Heart left ventricle (tissue), 16 donors: ENCODE results near the gene ILF2. TPM values are rescaled to one million over a fixed set of nuclear protein-coding genes. Genes with fewer than 3 reads are reported as not detected.

ENCODE experiments used
- ATAC-seq, 4 donors: fragments of 200-7000 bp; cut with Tn5 transposase; one replicate each; pipeline ENCODE4 v1.9.1; 2020 to 2022; ENCODE audit warnings: moderate library complexity in 4 of 4, mild to moderate bottlenecking in 3 of 4, moderate number of reproducible peaks in 1 of 4
- DNase-seq, 5 donors: peaks; one replicate each; pipeline ENCODE4 v3.0.0-alpha.2; 2020
- H3K27ac ChIP-seq, 12 donors: fragments of 200-600 bp; sonication (generic) in 4 of 12; one replicate each; pipeline versions ENCODE4 v1.5.0 to v1.8.0; 2016 to 2022; ENCODE audit warnings: mild to moderate bottlenecking in 2 of 12
- H3K27me3 ChIP-seq, 9 donors: fragments of 200-600 bp; sonication (generic) in 2 of 9; one replicate each; pipeline versions ENCODE4 v1.5.1 to v1.8.0; 2016 to 2022; ENCODE audit warnings: mild to moderate bottlenecking in 3 of 9
- H3K36me3 ChIP-seq, 9 donors: fragments of 200-600 bp; sonication (generic) in 2 of 9; one replicate each; pipeline versions ENCODE4 v1.5.0 to v1.8.0; 2018 to 2022; ENCODE audit warnings: mild to moderate bottlenecking in 2 of 9
- H3K4me1 ChIP-seq, 12 donors: fragments of 200-600 bp; sonication (generic) in 4 of 12; one replicate each; pipeline versions ENCODE4 v1.5.0 to v1.8.0; 2016 to 2022; ENCODE audit warnings: mild to moderate bottlenecking in 3 of 12
- H3K4me3 ChIP-seq, 12 donors: fragments of 200-600 bp; sonication (generic) in 4 of 12; one replicate each; pipeline versions ENCODE4 v1.5.0 to v1.8.0; 2017 to 2022; ENCODE audit warnings: mild to moderate bottlenecking in 9 of 12, moderate library complexity in 4 of 12
- H3K9me3 ChIP-seq, 12 donors: fragments of 200-600 bp; sonication (generic) in 4 of 12; one replicate each; pipeline versions ENCODE4 v1.5.0 to v1.8.0; 2016 to 2022; ENCODE audit warnings: mild to moderate bottlenecking in 1 of 12
- CTCF ChIP-seq, 12 donors: fragments of 200-600 bp; sonication (generic) in 4 of 12; IDR thresholded peaks; one replicate each; pipeline versions ENCODE4 v1.5.0 to v1.8.0; 2018 to 2022; ENCODE audit warnings: antibody characterized with exemption in 12 of 12, mild to moderate bottlenecking in 5 of 12
- POLR2A ChIP-seq, 2 donors: fragments of 450-650 bp; IDR thresholded peaks; one replicate each; pipeline ENCODE4 v1.6.1; 2017; ENCODE audit warnings: antibody characterized with exemption in 2 of 2, mild to moderate bottlenecking in 2 of 2, moderate library complexity in 2 of 2
- WGBS, 4 donors: extraction: QIAGEN DNeasy Blood & Tissue Kit in 2 of 4; methylation state at CpG; one replicate each; pipeline versions ENCODE4 v1.1.5 to v1.1.7; 2013 to 2018; 5-methylcytosine and 5-hydroxymethylcytosine counted together
- intact Hi-C, 10 donors: fragments of 100-400 bp; cut with DNase I; formaldehyde crosslinking; loops; one replicate each; pipeline versions ENCODE4 v1.11.1 to v1.14.2; 2022
- microRNA-seq, 4 donors: library from miRNA; unstranded; fragments of <30 nt; microRNA quantifications; one replicate each; pipeline versions ENCODE4 to v1.2.0, GENCODE V29; 2017 to 2020
- polyA plus RNA-seq, 2 donors: library from polyadenylated mRNA; stranded (reverse); fragments of 200-250 nt; gene quantifications; one replicate each; pipeline ENCODE4 v1.2.3, GENCODE V29; 2013
- total RNA-seq, 9 donors: library from RNA; depleted of rRNA in 2 of 9; stranded (reverse); fragments of >200 nt in 2 of 9; fragmentation: NEBNext Ultra II Directional in 3 of 9; extraction: Animal tissue kit (Norgen Biotek cat#: 25700) in 3 of 9; gene quantifications; one replicate each; pipeline versions ENCODE4 v1.1.0 to v1.2.4, GENCODE V29; 2016 to 2023
- donor health status: ischemic (EF 13 %, LVEDD 7.1; RV severe dilation, severe dysfunction).
- donor health status: healthy with polysubstance abuse.
- donor health status: DM: no; HTN: yes; CAD: no.
- donor health status: DM: no; HTN: no; CAD: no.
- donor health status: ischemic (EF 25% LVEDD 6.9; RV normal size, moderate dysfunction).
- donor health status: ischemic (EF 25% LVEDD 5.7; RV mildly dilated, moderate dysfunction).
- donor health status: healthy.
- donor health status: DM: yes; HTN: yes; CAD: no.
- donor health status: ischemic (EF 35%, LVEDD 5.7; RV mildly dilated, moderate dysfunction).
- donor health status: nonischemic (EF 11% LVEDD 7.7; RV severe dilation, severe dysfunction).
- donor health status: DM: yes; HTN: yes; CAD: no.
- donor health status: PGD.
- donor health status: ischemic (EF 29% LVEDD 5.4; RV normal size, mild dysfunction).
- donor health status: nonischemic (EF 23%, LVEDD 6.1; RV moderate dilation, normal function).

The ILF2 gene
- total and polyA plus RNA-seq, 11 donors, result 22.1 to 163 (median 74.2) TPM

- Histone ChIP-seq H3K27me3 (no peaks in the 10 kb centered on the region), H3K36me3 (peaks cover 0 to 9% (median 6%) of the 10 kb centered on the region in 9 donors), H3K4me1 (peaks cover 6 to 74% (median 36%) of the 10 kb centered on the region in 12 donors), H3K4me3 (peak overlapping the region; percentile 15 to 88 (median 58)), H3K27ac (peak overlapping the region; percentile 34 to 97 (median 83)), H3K9me3 (no peaks in the 10 kb centered on the region)
- TF ChIP-seq CTCF (IDR thresholded peaks at IDR 0.05), result no peak
- TF ChIP-seq POLR2A (IDR thresholded peaks at IDR 0.05), result no peak
- ATAC-seq (no peak), DNase-seq (no peak)
- intact Hi-C loops, result loop anchor here in 3 of 10 donors (2.0 to 5.0 kb wide), 4 partner anchors 19 to 80 kb away; no protein-coding TSS in a partner anchor
- WGBS, 4 donors, result 37 to 54% (median 43%) methylated on average over 9 to 11 of the region's 11 CpGs
These were observed 58.6 kb downstream of the ILF2 start for GRCh38 chr1:153612111-153612754.

Small RNAs within 50 kb of the gene (microRNA-seq; reads per million reads assigned to microRNA genes)
- gene MIR8083, result 0 reads per million in 4 donors

Other genes with a start within 250 kb of the ILF2 start
- not detected for gene S100A7, start 210.3 kb downstream of the ILF2 start, total RNA-seq
- gene S100A7, start 210.3 kb downstream of the ILF2 start, polyA plus RNA-seq, result not detected
- 100 to 1,000 TPM; 157 to 415 (median 301) TPM for gene S100A6, start 135.0 kb downstream of the ILF2 start, total RNA-seq
- gene S100A6, start 135.0 kb downstream of the ILF2 start, polyA plus RNA-seq, result 1,000 to 10,000 TPM in 1 of 2 donors, 100 to 1,000 TPM in 1; 371 to 1,213 TPM
- gene S100A5, start 130.1 kb downstream of the ILF2 start, total RNA-seq, result not detected
- not detected for gene S100A5, start 130.1 kb downstream of the ILF2 start, polyA plus RNA-seq
- gene S100A4, start 125.2 kb downstream of the ILF2 start, total RNA-seq, result 100 to 1,000 TPM in 4 of 9 donors, 10 to 100 TPM in 5; 56.9 to 214 (median 96.1) TPM
- 100 to 1,000 TPM; 214 to 398 TPM for gene S100A4, start 125.2 kb downstream of the ILF2 start, polyA plus RNA-seq
- 1 to 10 TPM in 4 of 9 donors, under 1 TPM in 3, not detected in 2; 0.57 to 5.9 (median 1.1) TPM for gene S100A3, start 121.7 kb downstream of the ILF2 start, total RNA-seq
- 1 to 10 TPM; 1.6 to 5.2 TPM for gene S100A3, start 121.7 kb downstream of the ILF2 start, polyA plus RNA-seq
- gene S100A2, start 105.1 kb downstream of the ILF2 start, total RNA-seq, result 1 to 10 TPM in 8 of 9 donors, not detected in 1; 1.3 to 4.0 (median 2.4) TPM
- gene S100A2, start 105.1 kb downstream of the ILF2 start, polyA plus RNA-seq, result 1 to 10 TPM; 2.8 to 5.1 TPM
- 10 to 100 TPM; 37.2 to 92.6 (median 45.4) TPM for gene S100A16, start 57.9 kb downstream of the ILF2 start, total RNA-seq
- 100 to 1,000 TPM in 1 of 2 donors, 10 to 100 TPM in 1; 72.6 to 233 TPM for gene S100A16, start 57.9 kb downstream of the ILF2 start, polyA plus RNA-seq
- 1 to 10 TPM in 7 of 9 donors, under 1 TPM in 1, not detected in 1; 0.79 to 6.1 (median 3.9) TPM for gene S100A14, start 54.7 kb downstream of the ILF2 start, total RNA-seq
- gene S100A14, start 54.7 kb downstream of the ILF2 start, polyA plus RNA-seq, result 1 to 10 TPM; 1.7 to 4.4 TPM
- gene S100A13, start 43.5 kb downstream of the ILF2 start, total RNA-seq, result 100 to 1,000 TPM in 7 of 9 donors, 10 to 100 TPM in 2; 98.1 to 189 (median 132) TPM
- 100 to 1,000 TPM; 173 to 272 TPM for gene S100A13, start 43.5 kb downstream of the ILF2 start, polyA plus RNA-seq
- gene S100A1, start 42.6 kb downstream of the ILF2 start, total RNA-seq, result 1,000 to 10,000 TPM; 1,023 to 2,291 (median 2,114) TPM
- gene S100A1, start 42.6 kb downstream of the ILF2 start, polyA plus RNA-seq, result 1,000 to 10,000 TPM in 1 of 2 donors, 100 to 1,000 TPM in 1; 752 to 3,565 TPM
- 10 to 100 TPM; 48.4 to 92.0 (median 67.7) TPM for gene CHTOP, start 36.9 kb downstream of the ILF2 start, total RNA-seq
- 10 to 100 TPM; 72.9 to 73.4 TPM for gene CHTOP, start 36.9 kb downstream of the ILF2 start, polyA plus RNA-seq
- 10 to 100 TPM; 53.7 to 88.7 (median 70.8) TPM for gene SNAPIN, start 12.3 kb downstream of the ILF2 start, total RNA-seq
- gene SNAPIN, start 12.3 kb downstream of the ILF2 start, polyA plus RNA-seq, result 10 to 100 TPM; 57.7 to 58.9 TPM
- gene NPR1, start 7.7 kb upstream of the ILF2 start, total RNA-seq, result 10 to 100 TPM in 6 of 9 donors, 1 to 10 TPM in 3; 7.1 to 26.9 (median 12.0) TPM
- 10 to 100 TPM; 12.2 to 26.6 TPM for gene NPR1, start 7.7 kb upstream of the ILF2 start, polyA plus RNA-seq
- gene INTS3, start 57.1 kb upstream of the ILF2 start, total RNA-seq, result 10 to 100 TPM; 19.6 to 33.2 (median 30.7) TPM
- gene INTS3, start 57.1 kb upstream of the ILF2 start, polyA plus RNA-seq, result 10 to 100 TPM; 21.9 to 41.8 TPM
- 10 to 100 TPM in 5 of 9 donors, 1 to 10 TPM in 4; 7.9 to 37.1 (median 10.3) TPM for gene SLC27A3, start 104.4 kb upstream of the ILF2 start, total RNA-seq
- 10 to 100 TPM; 18.4 to 29.4 TPM for gene SLC27A3, start 104.4 kb upstream of the ILF2 start, polyA plus RNA-seq